GM18951 (cell line): ENCODE measurements around the gene AGAP1.

Experiments
- POLR2A ChIP-seq: IDR thresholded peaks from 4 replicates; pipeline ENCODE4 v1.6.1; 2011; ENCODE audit warnings: mild to moderate bottlenecking; ENCODE audit not compliant: insufficient read length, insufficient read depth; ENCODE audit errors: extremely low read depth
- in situ Hi-C: fragments of 300-500 bp; cut with MboI; formaldehyde crosslinking; loops from one replicate; pipeline ENCODE4 v1.12.0; 2022; ENCODE audit warnings: low sequenced_read_pairs, mixed read lengths, inconsistent platforms; ENCODE audit not compliant: unreplicated experiment

The AGAP1 gene

DNA sequence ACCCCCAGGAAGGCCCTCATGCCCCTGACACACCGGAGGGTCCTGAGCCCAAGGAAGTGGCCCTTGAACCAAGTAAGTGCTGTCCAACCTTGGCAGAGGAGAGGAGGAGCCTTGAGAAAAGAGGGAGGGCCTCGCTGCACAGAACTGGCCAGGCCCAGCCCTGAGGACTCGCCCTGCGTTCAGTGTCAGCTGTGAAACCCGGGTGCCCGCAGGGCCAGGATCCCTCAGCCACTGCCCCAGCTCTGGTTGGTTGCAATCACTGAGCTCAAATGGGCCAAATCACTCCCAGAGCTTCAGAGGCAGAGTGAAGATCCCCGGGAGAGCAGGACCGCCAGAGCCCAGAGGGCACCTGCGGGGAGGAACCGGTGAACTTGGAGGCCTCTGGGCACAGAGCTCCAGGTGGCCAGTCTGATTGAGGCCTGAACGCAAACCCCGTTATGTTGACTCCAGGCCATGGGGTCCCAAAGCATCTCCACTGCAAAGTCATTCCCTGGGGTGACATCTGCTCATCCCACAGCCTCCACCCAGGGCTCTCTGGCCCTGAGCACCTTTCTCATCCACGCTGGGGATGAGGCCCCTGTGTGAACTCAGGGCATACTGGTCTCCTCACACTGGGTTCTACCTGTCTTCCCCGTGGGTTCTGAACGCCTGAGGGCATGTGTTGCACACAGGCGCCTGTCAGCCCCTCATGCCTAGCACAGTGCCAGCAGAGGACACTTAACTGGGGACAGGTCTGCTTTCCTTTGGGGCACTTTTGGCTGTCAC lies 662.4 kb downstream of the AGAP1 start:
- TF ChIP-seq POLR2A, result no peak
- in situ Hi-C loops, result no loop called here

DNA sequence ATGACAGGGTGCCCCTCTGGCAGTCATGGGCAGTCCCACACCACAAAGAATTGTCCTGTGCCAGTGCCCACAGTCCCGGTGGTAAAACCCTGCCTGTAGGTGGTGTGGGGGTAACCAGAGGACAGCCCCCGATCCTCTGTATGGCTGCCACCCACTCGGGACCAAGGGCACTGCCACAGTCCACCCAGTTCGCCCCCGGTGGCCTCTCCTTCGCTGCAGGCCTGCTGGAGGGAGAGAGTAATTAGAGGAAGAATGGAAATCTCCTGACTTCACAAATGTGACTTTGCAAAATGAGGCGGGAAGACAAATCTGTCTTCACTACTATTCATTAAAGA lies 663.0 kb downstream of the AGAP1 start:
- TF ChIP-seq POLR2A, result no peak
- in situ Hi-C loops, result no loop called here

DNA sequence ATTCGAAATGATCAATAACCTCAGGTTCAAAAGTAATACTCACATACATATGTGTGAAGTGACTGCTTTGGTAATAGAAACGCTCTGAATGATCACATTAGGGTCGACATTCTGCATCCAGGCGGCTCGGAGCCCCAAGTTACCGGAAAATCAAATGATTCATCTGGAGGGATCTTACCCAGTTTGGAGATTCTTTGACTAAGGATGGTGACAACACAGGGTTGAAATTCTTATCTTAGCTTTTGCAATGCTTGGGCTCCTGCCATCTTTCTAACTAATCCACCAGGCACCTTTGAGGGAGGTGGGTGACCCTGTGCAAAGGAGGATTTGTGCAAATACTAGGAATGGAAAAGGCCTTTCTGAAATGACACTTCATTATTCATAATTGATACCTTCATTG lies 663.5 kb downstream of the AGAP1 start:
- in situ Hi-C loops, result no loop called here
- TF ChIP-seq POLR2A, result no peak

DNA sequence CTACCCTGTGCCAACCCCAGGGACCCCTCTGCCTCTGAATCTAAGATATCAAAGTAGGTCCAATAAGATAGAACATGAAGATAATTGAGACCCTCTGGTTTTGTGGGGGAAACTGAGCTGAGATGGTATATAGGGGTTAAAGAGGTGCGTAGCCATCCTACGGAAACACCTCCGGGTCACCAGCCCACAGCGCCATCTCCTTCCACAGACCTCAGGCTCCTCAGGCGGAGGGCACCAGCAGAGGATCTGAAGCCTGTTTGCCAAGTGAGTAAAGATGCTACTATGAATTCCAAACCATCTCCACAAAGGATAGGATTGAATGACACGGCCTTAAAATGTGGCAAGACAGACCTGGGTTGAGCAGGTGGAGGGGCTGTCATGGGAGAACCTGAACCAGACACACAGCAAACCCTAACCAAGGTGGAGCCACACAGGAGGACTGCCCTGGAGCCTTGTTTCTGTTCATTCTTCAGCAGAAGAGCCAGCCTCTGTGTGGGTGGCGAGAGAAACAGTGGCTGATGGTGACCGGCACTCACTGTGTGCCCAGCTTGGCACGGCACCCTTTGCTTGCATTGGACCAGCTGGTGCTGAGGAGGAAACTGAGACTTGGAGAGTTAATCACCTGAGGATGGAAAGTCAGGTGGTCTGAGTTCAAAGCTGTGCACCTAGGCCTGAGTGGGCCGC lies 664.1 kb downstream of the AGAP1 start:
- in situ Hi-C loops, result no loop called here
- no peak for TF ChIP-seq POLR2A

DNA sequence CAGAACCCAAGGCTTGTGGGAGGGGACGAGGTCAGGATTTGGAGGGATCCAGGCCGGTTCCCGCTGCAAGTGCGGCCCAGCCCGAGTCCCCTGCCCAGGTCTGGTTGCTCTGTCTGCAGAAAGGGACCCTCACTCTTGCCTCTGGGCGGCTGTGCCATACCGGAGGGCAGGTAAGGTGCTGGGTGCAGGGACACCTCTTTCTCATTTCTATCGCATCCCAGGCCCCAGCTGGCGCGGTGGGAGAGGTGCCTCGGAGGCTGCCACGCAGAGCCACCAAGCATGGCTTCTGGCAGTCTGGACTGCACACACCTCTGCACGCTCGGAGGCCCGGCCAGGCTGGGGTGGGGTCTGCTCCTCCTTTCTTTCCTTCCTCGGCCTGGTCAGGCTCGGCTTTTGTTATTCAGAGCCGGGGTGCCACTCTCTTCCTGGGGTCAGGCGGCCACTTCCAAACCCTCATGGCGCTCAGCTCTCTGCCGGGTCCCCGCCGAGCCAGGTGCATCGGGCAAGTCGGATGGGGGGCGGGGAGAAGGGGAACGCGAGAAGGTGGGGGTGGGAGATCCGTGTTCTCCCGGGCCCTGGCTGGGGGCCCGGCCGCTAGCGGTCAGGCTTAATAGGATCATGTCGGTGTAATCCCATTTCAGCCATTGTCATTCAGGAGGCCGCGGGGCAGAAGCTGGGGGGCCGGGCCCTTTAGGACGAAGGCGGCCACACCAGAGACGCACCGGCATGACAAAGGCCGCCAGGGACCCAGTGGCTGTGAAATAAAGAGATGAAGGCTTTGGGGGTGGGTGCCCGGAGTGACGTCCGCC lies 665.3 kb downstream of the AGAP1 start:
- TF ChIP-seq POLR2A, result no peak
- in situ Hi-C loops, result no loop called here

DNA sequence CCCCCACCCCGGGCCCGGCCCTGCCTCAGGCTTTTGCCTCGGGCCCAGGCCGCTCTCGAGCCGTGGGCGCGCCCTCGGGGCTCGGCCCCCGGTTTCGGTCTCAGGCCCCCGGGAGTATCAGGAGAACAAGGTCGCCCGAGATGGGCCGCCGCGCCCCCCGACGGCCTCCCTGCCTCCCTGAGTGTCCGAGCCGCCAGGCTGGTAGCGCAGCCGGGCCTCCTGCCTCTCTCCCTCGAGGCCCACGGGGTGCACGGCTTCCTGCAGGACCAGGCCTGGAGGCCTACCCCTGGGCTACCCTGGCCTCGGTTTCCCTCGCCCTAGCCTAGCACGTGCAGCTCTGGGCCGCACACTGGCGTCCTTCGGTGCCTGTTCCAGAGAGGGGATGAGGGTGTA lies 665.9 kb downstream of the AGAP1 start:
- no peak for TF ChIP-seq POLR2A

DNA sequence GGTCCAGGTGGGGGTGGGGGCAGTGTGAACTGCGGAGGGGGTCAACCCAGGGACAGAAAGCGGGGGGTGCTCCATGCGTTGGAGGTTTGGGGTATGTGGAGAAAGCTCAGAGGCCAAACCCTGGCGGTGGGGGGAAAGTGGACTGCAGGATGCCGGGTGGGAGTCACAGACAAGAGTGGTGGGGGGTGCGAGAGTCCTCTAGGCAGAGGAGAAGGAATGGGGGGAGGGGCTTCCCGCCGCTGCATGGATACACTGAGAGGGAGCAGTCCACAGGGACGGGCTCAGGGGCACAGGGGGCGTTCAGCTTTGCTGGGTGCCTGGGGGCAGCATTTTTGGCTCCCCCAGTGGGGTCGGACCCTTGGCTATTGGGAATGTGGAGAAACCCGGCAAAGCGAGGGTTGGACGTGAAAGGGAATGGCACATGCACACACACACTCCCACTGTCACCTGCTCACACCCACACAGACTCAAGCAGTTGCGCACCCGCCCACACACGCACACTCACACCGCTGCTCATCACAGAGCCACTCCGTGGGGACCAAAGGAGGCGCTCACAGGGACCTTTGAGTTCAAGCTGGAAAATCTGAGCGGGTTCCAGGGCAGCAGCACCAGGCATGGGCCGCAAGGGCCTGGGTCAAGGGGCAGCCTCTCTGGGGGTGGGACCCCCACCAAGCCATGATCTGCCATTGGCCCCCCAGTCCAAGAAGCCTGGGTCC lies 666.7 kb downstream of the AGAP1 start:
- TF ChIP-seq POLR2A, result no peak
- in situ Hi-C loops, result no loop called here

More for the DNA sequence above, 665.9 kb downstream of the AGAP1 start:
- in situ Hi-C loops, result no loop called here

DNA sequence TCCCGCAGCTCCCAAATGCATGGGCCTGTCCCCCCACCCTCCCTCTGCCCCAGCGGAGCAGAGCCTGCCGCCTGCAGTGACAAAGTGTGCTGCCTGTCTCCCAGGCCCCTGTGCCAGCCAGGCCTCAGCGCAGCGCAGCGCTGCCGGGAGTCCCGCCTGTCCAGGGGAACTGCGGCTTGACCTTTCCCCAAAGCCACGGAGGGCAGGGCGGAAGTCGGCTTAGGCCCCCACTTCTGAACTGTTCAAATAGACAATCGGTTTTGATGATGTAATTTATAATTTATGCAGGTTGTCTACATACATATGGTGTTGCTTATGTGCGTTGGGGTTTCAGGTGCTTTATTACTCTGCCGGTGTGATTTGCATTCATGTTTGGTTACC lies 667.2 kb downstream of the AGAP1 start:
- TF ChIP-seq POLR2A, result no peak
- in situ Hi-C loops, result no loop called here

DNA sequence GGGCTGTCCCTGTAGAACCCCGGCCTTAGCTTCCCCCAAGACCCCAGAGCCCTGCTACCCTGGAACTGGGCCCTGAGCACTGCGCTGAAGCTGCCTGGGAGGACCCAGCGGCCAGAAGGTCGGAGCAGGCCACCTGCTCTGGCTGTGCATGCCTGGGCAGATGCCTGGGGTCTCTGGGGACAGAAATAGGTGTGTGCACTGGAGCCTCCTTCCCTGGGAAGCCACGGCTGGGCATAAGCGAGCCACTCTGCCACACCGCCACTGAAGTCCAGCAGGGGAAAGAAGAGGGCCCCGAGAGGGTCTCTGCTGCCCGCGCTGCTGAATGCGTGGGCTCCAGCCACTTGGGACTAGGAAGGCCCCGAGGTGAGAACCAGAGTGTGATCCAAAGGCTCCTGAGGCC lies 667.7 kb downstream of the AGAP1 start:
- TF ChIP-seq POLR2A, result no peak
- in situ Hi-C loops, result no loop called here

DNA sequence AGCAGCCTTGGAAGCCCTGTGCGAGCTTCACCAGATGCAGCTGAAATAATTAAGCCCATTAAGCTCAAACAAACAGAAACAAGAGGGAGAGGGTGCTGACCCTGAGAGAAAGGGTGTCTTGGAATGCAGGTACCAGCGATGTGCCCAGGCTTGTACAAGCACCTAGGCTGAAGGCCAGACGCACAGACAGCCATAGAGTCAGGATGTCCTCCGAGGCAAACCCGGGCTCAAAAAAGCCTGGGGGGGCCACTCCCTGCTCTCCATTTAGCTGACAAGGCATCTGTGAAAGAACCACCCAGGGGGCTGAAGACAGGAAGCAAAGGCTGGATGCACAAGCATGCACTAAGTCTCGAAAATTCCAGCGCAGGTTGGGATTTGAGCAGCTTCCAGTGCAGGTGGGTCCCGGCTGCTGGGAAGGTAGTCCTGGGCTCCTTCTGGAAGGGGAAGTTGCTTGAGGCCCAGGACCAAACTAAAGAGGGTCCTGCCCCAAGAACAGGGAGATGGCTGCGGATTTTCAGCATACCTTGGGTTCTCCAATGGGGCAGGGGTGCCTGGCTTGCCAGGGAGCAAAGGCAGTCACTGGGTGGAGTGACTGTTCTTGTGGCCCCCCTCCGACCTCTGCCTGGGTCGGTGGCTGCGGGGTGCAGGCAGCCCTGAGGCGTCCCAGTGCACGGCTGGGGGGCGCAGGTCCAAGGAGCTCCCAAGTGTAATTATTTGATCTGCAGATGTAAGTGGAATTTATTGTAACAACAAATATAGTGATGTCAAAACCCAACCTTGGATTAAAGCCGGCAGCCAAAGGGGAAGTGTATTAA lies 668.4 kb downstream of the AGAP1 start:
- no peak for TF ChIP-seq POLR2A

DNA sequence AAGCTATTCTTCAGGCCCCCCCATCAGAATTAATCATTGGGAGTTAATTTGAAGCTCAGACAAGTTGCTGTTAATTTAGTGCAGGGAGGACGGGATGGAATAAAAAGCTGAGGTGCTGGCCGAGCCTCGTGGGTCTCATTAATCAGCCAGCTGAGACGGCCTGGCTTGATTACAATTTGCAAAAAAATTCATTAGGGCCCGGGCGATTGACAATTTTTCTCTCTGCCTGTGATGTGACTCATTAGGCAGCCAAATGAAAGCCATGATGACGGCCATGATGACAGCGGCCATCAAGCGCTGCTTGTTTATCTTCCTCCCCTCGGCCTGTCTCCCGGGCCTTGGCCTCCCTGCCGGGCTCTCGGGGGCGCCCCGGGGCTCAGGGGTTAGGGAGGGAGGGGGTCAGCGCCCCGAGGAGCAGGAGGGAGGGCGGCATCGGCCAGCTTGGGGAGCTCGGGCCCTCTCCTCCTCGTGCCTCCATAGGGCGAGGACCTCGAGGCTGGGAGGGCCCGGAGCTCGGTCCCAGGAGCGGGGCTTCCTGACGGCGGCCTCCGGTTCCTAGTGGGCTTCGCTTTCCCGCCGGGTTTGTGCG lies 669.1 kb downstream of the AGAP1 start:
- in situ Hi-C loops, result no loop called here
- TF ChIP-seq POLR2A, result no peak

More for the DNA sequence above, 668.4 kb downstream of the AGAP1 start:
- in situ Hi-C loops, result no loop called here
